HG02938 (cell line): Measurements from ENCODE around the gene WDR86.

ENCODE experiments used
- ATAC-seq: cut with Tn5 transposase; IDR thresholded peaks from one replicate; pipeline ENCODE4 v1.9.1; 2021; ENCODE audit warnings: mild to moderate bottlenecking, moderate library complexity; ENCODE audit not compliant: unreplicated experiment

The WDR86 gene

DNA sequence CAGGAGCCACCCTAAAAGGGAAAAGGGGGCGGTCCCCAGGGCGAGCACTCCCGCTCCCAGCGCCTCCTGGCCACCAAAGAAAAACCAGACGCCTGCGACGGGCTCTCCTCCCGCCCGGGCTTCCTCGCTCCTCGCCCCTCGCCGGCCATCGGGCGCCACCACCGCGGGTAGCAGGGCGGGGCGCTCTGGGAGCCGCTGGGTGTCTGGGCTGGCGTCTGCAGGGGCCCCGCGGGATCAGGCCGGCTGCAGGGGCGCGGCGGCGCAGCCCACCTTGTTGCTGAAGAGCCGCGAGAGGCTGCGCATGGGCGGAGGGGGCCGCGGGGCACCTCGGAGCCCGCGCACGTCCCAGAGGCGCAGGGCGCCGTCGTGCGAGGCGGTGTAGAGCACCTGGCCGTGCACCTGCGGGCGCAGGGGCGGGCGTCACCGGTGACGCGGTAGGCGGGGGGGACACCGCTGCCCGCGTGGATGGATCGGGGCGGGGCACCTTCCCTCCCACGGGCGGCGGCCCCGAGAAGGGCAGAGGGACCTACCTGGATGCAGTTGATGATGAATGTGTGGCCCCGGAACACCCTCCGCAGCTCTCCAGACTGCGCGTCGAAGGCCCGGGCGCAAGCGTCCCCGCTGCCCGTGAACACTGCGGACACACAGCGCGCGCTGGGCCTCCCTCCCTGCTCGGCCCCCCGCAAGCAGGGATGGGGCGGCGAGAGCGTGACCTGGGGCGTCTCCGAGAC is 28.3 kb downstream of the WDR86 start:
- ATAC-seq = no peak

DNA sequence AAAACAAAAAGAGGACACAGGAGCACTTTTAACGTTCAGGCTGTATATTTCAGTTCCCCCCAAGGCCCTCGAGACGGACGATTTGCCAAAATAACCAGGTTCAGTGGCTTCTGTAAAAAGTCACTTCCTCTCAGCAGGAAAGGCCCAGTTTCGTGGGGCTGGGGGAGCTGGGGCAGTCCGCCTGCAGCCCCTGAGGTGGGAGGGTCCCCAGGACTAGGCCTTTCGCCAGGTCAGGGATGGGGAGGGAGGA is 28.8 kb downstream of the WDR86 start:
- no peak for ATAC-seq

DNA sequence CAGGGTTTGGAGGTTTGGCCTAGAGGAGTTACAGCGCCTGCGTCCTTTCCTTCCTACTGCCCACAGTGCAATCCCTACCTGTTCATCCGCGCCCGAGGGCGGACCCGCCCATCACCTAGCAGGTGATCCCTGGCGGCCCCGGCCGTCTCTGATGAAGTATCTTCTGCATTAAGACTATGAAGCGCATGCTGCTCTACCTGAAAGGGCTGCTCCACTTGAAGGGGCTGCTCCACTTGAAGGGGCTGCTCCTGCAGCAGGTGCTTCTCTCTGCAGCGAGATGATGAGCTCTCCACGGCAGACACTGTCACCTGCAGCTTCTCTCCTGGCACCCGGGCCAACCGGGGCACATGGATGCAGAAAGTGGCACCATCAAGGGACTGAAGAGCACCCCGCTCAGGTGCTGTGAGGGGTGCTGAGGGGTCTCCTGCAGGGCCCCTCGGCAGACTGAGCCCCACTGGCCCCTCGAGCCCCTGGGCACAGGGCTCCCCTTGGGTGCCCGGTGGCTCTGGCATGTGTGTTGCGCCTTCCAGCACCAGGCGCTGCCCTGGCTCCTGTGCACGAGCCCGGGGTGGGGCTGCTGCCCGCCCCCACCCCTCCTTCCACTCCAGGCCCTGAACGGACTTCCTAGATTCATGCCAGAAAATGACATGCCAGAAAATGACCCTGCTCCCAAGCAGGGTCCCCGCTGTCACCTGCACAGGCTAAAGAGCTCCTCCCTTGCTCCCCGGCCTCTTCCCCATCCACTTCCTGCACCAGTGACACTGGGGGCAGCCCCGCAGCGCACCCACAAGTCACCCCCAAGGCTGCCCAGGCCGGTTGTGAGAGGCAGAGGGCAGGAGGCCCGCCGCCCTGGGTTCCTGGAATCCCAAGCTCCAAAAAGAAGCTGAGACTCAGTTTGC is 29.4 kb downstream of the WDR86 start:
- ATAC-seq = no peak

DNA sequence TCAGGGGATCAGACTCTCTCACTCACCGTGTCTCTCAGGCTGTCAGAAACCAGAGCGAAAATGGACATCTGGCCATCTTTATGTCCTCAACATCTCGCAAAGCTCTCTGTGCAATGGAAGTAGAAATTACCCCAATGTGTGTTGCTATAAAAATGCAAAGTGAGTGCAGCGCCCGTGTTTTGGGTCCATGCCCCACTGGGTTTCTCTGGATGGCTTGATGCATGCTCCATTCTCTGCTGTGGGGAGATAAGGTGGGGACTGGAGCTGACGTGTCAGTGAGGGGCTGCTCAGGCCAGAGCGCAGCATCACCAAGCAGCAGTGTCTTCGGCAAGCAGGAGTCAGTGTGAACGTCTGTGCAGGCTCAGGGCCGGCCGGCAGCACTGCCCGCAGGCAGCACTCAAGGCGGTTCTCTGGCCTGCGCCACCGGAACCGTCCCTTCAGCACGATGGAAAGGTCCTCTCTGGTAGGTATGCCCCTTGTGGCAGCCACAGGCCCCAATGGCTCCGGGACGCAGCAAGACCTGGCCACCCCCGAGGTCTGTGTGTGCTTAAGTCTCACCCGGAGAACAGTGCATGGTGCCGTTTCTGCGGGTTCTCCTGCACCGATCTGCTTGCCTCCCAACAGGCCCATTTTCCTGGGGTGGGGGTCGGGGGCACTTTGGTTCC is 30.2 kb downstream of the WDR86 start:
- no peak for ATAC-seq

DNA sequence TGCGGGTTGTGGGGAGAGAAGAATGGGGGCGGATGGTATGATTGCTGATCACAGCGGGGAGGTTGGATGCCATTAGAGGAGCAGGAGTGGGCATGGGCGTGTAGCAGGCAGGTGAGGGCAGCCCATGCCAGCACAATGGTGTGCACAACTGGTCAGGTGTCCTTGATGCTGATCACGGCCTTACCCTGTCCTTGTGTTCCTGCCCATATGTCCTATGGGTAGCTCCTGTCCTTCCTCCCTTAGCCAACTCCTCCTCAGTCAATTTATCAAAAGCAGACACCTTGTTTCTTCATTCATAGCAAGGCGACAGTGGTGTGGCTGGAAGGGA is 30.7 kb downstream of the WDR86 start:
- ATAC-seq = no peak

DNA sequence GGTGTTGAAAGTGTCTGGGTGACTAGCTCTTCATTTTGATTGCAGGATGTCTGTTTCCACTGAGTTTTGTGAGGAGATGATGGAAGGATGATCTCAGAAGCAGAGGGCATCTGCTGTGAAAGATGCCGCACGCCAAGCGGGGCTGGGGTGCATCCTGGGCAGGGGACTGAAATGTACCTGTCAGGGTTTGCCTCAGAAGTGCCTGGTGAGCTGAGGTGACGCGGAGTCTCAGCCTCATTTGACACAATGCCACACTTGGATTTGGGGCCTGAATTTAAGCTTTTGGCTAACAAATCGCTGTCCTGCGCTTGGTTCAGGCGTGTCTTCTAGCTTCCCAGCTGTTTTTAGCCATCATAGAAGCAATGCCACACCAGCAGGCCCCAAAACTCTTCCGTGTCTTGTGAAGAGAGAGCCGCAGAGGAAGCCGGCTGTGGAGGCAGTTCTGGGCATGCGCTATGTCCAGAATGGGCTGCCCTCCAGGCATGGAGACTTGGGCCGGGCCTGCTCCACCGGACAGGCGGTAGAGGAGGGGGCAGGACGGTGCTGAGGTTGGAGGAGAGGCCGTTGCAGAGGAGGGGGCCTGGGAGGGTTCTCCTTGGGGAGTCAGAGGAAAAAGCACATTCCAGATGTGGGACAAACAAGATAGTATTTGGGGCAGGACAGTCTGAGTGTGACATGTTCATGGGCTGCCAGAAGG is 31.2 kb downstream of the WDR86 start:
- no peak for ATAC-seq

DNA sequence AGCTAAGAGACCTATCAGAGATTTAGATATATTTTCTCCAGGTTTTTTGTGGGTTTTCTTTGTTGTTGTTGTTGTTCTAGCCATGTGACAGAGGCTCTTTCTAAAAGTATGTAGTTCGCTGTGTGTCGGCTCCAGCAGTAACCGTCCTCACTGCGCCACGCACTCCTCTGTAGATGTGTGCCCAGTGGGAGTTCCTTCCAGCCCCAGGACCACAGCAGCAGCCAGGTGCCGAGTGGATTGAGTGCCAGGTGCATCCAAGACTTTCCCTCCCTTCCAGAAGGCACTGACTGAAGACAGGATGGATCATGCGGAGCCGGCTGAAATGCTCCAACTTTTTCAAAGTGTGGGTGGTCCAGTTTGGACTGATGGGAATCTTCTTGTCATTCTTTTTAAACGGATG is 31.8 kb downstream of the WDR86 start:
- no peak for ATAC-seq

DNA sequence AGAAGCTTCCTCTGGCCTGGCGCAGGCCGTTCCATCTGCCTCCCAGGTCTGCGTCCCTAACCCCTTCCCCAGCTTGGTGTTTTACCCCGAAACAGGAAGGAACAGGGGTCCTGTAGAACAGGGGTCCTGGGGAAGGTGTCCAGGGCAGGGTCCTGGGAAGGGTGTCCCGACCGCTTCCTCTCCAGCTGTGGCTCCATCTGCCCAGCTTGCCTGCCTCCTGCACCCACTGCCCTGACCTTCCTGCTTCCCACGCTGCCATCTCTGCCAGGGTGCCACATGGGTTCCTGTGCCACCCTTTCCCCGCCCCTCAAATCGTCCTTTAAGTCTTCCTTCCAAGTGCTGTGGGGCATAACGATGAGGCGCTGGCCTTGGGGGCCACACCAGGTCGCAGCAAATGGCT is 32.4 kb downstream of the WDR86 start:
- no peak for ATAC-seq

DNA sequence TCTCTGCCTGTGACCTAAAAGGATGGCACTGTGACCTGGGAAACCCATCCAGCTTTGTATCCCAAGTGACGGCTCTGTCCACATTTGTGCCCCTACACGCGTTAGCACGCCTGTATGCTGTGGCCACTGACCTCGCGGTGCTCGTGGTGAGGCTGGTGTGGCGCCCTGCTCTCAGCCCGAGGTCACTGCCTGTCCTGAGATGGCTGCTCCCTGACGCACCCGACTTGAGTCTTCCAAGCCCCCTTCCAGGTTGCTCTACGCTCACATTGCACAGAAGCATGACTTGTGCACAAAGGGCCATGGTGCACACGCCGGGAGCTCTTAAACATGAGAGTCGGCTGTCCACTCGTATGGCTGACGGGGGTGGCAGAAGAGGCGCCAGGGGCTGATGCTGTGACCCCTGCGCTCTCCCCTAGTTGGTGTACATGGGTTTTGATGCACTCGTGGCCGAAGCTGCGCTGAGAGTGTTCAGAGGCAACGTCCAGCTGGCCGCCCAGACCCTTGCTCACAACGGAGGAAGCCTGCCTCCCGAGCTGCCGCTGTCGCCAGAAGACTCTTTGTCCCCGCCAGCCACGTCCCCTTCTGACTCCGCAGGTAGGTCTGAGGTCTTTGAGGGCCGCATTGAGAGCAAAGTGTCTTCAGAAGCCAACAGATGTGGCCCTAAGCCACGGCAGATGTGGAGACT is 33.5 kb downstream of the WDR86 start:
- ATAC-seq = no peak

DNA sequence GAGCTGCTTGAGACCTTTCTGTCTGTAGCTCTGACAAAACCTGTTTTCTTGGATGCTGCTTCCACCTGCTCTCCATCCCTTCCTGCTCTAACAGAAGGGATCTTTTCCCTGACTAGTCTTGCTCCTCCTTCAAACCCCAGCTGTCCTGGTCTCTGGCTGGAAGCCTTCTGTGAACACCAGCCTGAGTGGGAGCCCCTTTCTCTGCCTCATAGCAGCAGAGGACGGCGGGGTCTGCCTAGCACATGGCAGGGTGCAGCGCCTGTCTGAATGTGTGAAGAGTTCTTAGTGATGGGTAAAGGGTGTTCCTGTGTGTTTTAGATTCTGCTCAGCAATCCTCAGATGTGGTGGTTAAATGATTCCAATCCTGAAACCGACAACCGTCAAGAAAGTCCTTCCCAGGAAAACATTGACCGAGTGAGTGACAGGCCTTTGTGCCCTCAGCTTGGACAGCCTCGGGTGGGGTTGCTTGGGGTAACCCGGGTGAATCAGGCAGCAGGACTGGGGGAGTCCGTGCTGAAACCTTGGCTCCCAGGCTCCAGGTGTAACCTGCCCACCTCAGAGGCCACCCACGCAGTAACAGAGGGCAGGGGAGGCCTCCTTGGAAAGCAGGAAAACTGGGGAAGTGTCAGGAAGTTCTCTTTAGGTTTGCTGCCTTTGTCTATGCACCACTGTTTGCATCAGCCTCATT is 34.2 kb downstream of the WDR86 start:
- no peak for ATAC-seq

DNA sequence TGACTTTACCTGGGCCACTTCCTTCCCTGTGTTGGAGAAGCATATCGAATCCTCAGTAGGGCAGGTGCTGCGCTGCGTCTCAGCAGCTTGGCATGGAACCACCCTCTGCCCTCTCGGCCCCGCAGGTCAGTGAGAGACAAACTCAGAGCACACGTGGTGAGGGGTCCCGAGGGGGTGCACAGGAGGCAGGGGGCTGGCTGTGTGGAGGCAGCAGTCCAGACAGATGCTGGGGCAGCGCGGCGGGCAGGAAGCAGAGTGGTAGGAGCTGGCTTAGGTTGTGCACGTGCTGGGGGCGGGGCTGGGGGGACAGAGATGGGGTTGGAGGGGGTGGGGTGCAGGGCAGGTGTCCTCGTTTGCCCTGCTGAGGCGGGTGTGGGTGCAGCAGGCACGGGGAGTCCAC is 35.1 kb downstream of the WDR86 start:
- no peak for ATAC-seq

DNA sequence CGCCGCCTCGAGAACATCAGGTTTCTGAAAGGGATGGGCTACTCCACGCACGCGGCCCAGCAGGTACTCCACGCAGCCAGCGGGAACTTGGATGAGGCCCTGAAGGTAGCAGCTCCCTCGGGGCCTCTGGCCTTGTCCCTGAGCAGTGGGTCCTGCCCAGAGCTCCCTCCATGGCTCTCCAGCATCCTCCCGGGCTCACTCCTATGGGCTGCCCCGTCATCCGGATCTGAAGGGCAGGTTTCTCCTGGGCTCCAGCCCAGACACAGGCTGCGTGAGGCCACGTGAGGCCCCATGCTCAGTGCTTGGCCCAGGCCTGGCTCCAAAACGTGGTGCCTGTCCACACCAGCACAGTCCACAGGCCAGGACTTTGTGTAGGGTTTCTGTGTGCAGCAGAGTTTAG is 35.7 kb downstream of the WDR86 start:
- no peak for ATAC-seq

DNA sequence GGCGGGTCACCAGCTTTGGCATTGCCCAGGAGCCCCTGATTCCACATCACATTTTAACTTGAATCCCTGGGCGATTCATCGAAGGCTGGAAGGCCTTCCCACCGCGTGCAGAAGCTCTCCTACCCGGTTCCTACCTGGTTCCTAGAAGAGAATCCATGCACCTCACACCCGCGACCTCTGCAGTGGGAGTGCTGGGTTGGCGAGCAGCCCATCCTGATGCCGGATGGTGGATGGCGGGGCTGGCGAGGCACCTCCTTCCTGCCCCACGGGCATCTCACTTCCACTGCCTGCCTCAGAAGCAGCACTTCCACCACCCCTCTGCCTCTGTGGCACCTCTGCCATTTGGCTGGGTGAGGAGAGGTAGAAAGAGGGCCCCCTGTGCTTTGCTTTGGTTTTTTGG is 36.2 kb downstream of the WDR86 start:
- no peak for ATAC-seq

DNA sequence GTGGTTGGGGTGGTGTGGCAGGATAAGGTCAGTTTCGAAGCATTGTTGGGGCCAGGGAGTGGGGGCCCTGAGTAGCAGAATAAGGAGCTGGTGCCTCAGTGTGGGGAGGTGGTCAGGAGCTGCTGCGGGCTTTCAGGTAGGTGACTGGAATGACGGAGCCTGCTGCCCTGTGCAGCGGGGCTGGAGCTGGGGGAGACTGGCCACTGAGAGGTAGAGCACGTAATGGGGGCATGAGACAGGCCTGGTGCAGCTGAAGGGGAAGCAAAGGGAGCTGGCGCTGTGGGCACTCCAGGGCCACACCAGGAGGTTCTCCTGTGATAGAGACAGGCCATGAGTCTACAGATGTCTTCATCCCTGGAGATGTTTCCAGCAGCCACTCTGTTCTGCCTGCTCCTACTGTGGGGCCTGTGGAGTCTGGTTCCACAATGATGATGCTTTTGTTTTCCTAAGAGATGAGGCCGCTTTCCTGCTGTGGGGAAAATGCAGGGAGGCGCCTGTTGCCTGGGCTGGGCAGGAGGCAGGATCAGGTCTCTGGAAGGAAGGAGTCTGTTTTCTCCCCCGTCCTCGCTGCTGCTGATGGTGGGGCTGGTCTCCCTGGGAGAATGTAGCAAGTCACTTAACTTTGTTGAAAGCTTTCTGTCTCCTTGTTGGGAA is 37.1 kb downstream of the WDR86 start:
- ATAC-seq = no peak

DNA sequence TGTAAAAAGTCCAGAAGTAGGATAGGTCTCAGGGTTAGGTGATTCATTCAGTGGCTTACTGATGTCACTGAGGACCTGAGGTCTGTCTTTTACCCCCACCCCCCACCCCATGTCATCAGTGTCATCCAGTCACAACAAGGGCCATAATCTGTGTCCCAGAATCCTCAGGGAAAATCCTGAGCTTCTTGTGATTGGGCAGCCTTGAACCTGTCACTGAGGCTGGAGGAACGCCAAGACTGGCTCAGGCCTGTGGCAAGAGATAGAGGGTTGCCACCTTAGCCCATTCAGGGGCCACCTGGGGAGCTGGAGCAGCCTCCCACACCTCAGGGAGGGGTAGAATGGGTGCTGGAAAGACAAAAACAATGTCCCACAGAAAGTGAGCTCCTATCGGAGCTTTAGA is 38.6 kb downstream of the WDR86 start:
- no peak for ATAC-seq

DNA sequence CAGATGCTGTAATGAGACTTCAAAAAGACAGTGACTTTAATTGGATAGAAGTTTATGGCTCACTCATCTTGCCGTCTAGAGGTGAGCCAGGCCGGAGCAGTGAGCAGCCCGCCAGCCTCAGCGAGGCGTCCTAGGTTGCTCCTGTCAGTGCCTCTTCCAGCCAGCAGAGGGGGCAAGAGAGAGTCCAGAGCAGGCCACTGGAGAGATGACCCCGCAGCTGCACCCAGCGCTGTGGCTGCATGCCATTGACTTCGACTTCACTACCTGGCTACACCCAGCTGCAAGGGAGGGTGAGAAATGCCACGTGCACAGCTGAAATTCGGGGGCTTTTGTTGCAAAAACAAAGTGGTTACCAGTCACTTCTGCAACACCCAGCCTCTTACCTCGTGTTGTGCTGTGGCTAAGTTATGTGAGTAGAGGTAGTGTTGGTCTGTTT is 41.7 kb downstream of the WDR86 start:
- ATAC-seq = peak; percentile 96

DNA sequence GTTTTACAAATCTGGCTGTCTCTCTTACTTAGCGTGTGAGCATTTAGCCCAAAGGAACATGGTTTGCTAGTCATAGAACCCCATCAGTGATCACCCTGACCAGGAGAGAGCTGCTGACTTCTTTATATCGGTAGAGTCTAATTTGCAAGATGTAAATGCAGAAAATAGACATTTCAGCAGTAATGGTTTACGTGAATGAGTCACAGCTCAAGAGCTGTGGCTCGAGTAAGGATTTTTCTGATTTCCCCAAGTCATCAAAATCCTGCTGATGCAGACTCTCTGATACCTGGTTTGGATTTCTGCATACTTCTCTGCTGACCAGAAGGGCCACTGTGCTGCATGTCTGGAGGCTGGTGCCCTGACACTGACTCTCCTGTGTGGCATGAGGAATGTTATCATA is 42.6 kb downstream of the WDR86 start:
- no peak for ATAC-seq

DNA sequence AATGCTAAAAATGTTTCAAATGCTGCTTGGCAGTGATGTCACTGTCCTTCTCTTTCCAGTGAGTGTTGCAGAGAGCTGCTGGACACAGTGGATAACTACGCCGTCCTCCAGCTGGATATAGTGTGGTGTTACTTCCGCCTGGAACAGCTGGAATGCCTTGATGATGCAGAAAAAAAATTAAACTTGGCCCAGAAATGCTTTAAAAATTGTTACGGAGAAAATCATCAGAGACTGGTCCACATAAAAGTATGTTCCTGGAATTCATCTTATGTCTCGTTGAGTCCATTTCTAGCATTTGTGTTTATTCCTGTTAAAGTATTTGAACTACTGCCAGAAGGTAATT is 43.0 kb downstream of the WDR86 start:
- ATAC-seq = no peak

DNA sequence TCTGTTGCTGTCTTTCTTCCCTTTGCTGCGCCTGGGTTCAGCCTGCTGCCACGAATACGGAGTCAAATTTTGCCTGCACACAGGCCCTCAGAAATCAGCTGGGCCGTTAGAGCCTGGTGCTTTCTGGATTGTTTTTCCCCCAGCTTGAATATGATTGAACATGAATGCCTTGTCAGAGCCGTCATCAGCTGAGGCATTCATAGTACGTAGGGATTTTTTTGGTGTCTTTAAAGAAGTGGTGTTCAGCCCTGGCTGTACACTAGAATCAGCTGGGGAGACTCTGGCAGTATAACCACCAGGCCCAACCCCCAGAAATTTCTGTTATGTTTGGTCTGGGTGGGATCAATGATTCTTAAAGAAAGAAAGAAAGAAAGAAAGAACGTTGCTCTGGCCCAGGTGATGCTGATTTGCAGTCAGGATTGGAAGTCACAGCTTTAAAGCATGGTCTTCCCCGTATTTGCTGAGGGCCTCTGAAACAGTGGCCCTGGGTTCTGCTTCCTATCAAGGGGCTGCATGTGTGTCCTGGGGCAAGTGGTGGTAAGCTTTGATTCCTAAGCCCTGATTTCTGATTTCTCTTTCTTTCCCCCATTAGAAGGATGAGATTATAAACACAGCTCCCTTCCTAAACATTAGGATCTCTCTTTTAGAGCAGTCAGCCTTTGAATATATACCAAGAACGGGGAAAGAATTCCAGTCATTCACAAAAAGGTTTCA is 43.5 kb downstream of the WDR86 start:
- no peak for ATAC-seq
